Stimulated activated CD8-positive, alpha-beta memory T cell treated with anti-CD3 and anti-CD28 coated beads, Interleukin-15, amount 100 ng/mL, for 1 hour (primary cell): ENCODE measurements around the gene SYS1.

Source experiments
- DNase-seq: peaks from one replicate; pipeline ENCODE4 v3.0.0-alpha.2; 2020; ENCODE audit warnings: low read depth

Gene SYS1

GRCh38 chr20:45387274-45387673 lies 24.3 kb downstream of the SYS1 start:
- DNase-seq: no peak

- no peak for DNase-seq
Observed at GRCh38 chr20:45390931-45391330, 28.0 kb downstream of the SYS1 start.

- no peak for DNase-seq
Observed at GRCh38 chr20:45391559-45391958, 28.6 kb downstream of the SYS1 start.

- DNase-seq: no peak
Observed at GRCh38 chr20:45392733-45393132, 29.8 kb downstream of the SYS1 start.

- DNase-seq: no peak
Observed at GRCh38 chr20:45394221-45395113, 31.5 kb downstream of the SYS1 start.

- DNase-seq: no peak
Observed at GRCh38 chr20:45395114-45395415, 32.1 kb downstream of the SYS1 start.

- no peak for DNase-seq
Observed at GRCh38 chr20:45399018-45399417, 36.1 kb downstream of the SYS1 start.

- no peak for DNase-seq
Observed at GRCh38 chr20:45400346-45401031, 37.5 kb downstream of the SYS1 start.

GRCh38 chr20:45402946-45403345 lies 40.0 kb downstream of the SYS1 start:
- no peak for DNase-seq

- no peak for DNase-seq
Observed at GRCh38 chr20:45404438-45404837, 41.5 kb downstream of the SYS1 start.

GRCh38 chr20:45405571-45406259 lies 42.8 kb downstream of the SYS1 start:
- no peak for DNase-seq

- DNase-seq: no peak
Observed at GRCh38 chr20:45406260-45407066, 43.5 kb downstream of the SYS1 start.

GRCh38 chr20:45407067-45407745 lies 44.2 kb downstream of the SYS1 start:
- DNase-seq: no peak

- DNase-seq: no peak
Observed at GRCh38 chr20:45407783-45408645, 45.1 kb downstream of the SYS1 start, which contains the start of gene DBNDD2. DBNDD2 (plus strand) TSS chr20:45408289; CDS start chr20:45408468, 179 bp downstream.

- DNase-seq: no peak
Observed at GRCh38 chr20:45408646-45409213, 45.8 kb downstream of the SYS1 start.

- no peak for DNase-seq
Observed at GRCh38 chr20:45409521-45410272, 46.7 kb downstream of the SYS1 start.

GRCh38 chr20:45410887-45411286 lies 47.9 kb downstream of the SYS1 start:
- no peak for DNase-seq

- DNase-seq: no peak
Observed at GRCh38 chr20:45412653-45413052, 49.7 kb downstream of the SYS1 start.

GRCh38 chr20:45413479-45413878 lies 50.5 kb downstream of the SYS1 start:
- no peak for DNase-seq
